HG02763 (cell line): ENCODE results near the gene SRPK3.
"Not testable (repeated sequence)": the region's sequence is repeated elsewhere in the genome, so short reads cannot be mapped to it uniquely, and the experiment has no call there.

Source experiments
- ATAC-seq: cut with Tn5 transposase; IDR thresholded peaks from one replicate; pipeline ENCODE4 v1.9.1; 2021; ENCODE audit warnings: mild to moderate bottlenecking, moderate library complexity; ENCODE audit not compliant: unreplicated experiment

SRPK3 gene, protein sequence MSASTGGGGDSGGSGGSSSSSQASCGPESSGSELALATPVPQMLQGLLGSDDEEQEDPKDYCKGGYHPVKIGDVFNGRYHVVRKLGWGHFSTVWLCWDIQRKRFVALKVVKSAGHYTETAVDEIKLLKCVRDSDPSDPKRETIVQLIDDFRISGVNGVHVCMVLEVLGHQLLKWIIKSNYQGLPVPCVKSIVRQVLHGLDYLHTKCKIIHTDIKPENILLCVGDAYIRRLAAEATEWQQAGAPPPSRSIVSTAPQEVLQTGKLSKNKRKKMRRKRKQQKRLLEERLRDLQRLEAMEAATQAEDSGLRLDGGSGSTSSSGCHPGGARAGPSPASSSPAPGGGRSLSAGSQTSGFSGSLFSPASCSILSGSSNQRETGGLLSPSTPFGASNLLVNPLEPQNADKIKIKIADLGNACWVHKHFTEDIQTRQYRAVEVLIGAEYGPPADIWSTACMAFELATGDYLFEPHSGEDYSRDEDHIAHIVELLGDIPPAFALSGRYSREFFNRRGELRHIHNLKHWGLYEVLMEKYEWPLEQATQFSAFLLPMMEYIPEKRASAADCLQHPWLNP

DNA sequence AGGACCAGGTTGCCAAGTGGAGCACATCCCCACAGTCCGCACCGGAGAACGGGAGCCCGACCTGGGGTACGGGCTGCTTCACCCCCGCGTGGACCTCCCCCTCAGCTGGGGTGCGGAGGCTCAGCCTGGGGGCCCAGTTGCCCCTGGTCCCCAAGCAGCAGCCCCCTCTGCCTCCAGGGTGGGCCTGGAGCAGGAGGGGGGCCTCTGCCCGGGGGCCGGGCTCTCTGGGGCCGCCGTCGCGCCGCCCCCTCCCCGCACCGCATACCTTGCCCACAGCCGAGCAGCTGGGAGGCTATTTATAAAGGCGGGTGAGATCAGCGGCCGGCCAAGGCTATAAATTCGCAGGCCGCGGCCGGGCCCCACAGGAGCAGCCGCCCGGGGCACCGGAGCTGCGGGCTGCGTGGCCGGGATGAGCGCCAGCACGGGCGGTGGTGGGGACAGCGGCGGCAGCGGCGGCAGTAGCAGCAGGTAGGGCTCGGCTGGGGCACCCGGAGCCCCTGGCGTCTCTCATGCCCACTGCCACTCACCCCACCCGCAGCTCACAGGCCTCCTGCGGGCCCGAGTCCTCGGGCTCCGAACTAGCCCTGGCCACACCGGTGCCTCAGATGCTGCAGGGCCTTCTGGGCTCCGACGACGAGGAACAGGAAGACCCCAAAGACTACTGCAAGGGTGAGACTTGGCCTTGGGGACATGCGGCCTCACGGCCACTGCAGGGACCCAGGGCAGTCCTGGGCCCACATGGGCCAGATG, at the start of gene SRPK3:
SRPK3 (plus strand) TSS at position 364 of the 750 bp plus-strand sequence; CDS start at position 410, 46 bp downstream.
- no peak for ATAC-seq

DNA sequence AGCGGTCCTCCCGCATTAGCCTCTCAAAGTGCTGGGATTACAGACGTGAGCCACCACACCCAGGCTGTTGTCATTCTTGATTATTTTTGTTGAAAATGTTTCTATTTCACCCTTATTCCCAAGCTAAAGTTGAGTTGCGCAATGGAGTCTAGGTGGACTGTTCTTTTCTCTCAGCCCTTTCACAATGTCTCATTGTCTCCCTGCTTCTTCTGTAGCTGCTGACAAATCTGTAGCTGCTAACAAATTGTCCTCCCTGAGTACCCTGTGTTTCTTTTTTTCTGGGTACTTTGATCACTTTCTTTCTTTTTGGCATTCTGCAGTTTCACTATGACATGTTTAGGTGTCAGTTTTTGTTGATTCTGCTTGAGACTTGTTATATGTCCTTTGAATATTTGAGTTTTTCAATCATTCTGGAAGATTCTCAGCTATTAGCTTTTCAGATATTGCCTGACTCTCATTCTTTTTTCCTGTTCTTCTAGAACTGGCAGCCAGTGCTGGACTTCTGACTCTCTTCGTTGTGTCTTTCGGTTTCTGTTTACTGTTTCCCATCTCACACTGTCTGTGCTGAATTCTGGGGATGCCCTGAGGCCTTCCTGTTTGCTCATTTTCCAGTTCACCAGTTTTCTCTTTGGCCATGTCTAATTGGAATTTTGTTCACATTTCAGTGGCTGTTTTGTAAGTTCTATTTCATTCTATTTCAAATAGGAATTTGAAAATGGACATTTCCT, 49.6 kb upstream of the SRPK3 start:
- no peak for ATAC-seq

DNA sequence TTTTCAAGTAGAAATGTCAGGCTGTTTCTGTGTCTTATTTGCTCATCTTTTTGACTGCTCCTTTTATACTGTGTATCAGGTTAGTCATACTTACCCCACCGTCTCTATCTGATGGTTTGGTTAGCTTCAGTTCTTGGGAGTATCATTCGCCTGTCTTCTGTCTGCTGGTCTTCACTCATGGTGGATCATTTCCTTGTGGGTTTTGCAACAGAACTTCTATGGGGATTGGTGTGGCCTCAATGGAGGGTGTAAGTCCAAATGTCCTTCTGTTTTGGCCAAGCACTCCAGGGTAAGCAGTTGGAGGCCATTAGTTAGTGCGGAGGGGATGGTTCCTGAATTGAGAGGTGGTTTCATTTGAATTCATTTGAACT, 49.0 kb upstream of the SRPK3 start:
- no peak for ATAC-seq

DNA sequence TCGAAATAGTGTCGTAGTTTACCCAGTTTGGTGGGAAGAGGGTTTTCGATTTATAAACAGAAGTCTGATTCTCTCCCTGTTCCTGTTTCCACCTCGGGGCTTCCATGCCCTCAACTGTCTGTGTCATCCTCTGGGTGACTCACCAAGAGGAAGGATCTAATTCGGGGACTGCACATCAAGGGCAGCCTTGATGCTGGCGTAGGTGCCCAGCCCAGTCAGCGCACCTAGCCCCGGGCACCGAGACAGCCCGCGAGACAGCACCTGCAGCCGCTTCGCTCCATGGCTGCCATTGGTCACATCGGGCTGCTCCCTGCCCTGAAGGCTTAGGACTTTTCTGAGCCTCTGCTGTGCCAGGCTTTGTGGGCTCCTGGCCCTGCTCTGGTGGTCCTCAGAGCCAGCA, 48.4 kb upstream of the SRPK3 start:
- ATAC-seq: no peak

DNA sequence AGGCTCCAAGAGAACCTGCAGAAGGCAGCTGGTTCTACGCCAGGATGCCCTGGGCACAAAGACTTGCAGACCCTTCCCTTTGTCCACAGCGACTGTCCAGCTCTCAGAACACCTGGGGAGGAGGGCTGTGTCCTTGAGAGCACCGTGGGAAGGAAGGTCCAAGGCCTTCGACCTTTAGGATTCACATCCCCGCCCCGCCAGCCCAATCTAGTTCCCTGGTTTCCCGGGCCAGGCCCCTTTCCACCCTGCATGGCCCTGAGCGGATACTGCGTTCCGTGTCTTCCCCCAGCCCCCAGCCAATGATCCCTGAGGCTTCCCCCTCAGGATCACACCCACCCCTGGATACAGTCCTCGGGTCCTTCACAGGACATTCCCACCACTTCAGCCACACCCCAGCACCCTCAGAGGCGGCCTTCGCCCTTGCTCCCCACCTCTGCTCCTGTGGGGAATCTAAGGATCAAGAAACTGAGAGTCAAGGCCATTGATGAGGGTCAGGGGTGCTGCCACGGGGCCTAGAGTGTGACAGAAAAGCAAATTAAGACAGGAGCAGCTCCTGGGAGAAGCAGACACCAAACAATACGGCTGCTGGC, 47.1 kb upstream of the SRPK3 start:
- ATAC-seq: no peak

DNA sequence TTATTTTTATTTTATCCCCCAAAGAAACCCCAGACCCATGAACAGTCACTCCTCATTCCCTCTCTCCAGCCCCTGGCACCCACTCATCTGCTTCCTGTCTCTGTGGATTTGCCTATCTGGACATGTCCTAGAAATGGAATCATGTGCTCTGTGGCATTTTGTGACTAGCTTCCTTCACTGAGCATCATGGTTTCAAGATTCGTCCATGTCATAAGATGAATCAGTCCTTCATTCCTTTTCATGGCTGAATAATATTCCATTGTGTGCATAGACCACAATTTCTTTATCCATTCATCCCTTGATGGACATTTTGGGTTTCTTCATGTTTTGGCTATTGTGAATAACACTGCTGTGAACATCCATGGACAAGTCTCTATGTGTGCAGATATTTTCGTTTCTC, 46.0 kb upstream of the SRPK3 start:
- no peak for ATAC-seq

DNA sequence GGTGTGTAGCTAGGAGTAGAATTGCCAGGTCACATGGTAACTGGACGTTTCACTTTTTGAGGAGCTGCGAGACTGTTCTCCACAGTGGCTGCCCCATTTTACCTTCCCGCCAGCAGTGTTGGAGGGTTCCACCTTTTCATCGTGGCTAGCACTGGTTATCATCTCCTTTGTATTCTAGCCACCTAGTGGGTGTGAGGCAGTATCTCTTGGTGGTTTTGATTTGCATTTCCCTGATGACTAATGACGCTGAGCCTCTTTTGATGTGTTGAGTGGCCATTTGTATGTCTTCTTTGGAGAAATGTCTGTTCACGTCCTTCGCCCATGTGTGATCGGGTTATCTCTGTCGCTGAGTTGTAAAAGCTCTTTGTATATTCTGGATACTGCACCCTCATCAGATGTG, 45.6 kb upstream of the SRPK3 start:
- no peak for ATAC-seq

DNA sequence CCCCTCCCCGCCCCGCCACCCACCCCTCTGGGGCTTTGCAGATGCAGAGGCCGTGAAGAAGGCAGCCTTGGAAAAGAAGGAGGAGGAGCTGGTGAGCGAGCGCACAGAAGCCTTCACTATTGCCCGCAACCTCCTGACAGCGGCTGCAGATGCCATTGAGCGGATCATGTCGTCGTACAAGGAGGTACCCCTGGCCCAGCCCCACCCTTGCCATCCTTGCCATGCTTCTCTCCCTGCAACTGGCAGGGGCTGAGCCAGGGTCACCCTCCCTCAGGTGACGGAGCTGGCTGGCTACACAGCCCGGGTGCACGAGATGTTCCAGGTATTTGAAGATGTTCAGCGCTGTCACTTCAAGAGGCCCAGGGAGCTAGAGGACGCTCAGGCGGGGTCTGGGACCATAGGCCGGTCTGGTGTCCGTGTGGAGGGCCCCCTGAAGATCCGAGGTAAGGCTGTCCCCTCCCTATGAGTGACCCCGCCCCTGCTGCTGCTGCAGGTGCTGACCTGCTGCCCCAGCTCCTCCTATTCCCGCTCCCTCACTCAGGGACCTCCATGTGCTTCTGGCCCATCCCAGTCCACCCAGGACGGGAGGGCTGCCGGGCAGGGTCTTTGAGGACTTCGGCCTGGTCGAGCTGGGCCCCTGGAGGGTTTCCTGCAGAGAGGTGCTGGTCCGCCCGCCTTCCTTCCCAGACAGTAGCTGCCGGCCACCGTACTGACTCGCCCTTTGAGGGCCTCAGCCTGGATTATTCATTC, 44.6 kb upstream of the SRPK3 start:
- no peak for ATAC-seq

DNA sequence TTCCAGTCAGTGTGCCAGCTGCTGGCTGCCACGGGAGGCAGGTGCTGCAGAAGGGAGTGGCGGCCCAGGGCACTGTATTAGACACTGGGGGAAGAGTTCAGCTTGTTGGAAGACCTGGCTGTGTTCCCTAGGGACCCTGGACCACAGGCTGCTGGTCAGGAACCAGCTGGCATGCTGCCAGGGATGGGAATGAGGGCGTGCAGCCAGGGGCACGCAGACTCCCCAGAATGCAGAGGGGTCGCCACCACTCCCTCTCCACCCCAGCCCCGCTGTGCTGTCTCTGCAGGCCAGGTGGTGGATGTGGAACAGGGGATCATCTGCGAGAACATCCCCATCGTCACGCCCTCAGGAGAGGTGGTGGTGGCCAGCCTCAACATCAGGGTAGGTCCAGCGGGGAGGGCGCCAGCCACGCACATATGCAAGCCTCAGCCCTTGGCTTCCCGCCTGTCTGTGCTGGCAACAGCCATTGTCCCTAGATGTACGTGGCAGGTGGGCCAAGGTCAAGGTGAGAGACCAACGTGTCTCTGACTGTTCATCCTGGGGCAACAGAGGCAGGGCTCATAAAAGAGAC, 43.9 kb upstream of the SRPK3 start:
- no peak for ATAC-seq

DNA sequence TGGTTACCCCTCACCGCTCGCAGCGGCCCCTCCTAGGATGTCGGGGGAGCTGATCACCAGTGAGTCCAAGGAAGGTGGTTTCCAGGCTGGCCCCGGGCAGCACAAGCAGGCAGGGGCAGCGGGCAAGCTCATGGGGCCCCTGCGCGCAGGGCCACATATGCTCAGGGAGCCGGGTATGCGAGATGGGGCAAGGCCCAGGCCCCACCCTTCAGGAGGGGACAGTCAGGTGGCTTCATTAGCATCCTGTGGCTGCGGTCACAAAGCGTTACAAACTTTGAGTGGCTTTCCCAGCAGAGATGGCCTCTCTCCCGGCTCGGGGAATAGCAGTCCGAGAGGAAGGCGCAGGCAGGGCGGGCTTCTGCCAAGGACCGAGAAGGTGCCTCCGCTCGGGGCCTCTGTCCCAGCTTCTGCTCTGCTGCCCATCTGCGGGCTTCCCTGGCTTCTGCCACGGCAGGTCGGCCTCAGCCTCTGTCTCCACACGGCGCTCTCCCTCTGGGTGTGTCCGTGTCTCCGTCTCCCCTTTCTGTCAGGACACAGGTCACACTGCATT, 42.7 kb upstream of the SRPK3 start:
- no peak for ATAC-seq

DNA sequence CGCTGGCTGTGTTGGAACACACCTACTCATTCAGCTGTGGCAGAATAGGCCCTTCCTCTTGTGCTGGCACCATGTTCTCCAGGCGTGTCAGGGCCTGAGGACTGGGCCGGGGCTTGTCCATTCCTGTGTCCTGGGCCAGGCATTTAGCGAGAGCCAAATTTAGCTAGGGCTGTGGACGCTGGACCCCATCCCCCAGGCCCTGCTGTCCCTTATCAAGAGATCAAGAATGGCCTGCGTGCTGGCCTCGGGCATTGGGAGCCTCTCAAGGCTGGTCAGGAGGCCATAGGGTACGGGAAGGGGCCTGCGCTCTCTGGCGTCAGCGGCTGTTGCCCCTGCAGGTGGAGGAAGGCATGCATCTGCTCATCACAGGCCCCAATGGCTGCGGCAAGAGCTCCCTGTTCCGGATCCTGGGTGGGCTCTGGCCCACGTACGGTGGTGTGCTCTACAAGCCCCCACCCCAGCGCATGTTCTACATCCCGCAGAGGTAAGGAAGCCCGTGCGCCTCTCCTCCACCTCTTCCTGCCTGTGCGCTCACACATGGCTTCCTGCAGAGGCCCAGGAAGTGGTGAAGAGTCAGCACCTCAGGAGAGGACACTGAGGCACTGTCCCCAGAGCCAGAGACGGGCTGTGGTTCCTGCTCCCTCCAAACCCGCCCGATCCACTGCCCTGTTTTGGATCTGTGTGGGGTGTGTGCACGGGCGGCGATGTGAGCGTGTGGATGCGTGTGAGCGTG, 40.9 kb upstream of the SRPK3 start:
- ATAC-seq: no peak

DNA sequence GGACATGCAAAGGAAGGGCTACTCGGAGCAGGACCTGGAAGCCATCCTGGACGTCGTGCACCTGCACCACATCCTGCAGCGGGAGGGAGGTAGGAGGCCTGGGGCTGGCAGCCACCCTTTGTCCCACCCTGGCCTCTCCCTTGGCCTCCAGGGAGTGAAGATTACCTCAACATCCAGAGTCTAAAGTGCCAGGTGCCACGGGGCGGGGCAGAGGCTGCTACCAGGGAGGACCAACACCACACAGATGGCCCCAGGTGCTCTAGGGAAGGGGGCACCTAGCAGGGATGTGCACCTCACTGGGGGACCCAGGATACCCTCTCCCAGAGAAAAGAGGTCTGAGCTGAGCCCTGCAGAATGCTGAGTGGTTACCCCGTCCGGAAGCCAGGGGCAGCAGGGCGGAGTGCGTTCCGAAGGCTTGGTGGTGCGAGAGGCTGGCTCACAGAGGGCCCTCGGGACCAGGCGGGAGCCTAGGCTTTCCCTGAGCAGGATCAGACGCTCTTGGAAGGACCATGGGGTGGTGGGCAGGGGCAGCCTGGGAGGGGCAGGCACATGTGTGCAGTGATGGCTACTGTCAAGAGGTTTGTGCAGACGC, 40.1 kb upstream of the SRPK3 start:
- ATAC-seq: no peak

DNA sequence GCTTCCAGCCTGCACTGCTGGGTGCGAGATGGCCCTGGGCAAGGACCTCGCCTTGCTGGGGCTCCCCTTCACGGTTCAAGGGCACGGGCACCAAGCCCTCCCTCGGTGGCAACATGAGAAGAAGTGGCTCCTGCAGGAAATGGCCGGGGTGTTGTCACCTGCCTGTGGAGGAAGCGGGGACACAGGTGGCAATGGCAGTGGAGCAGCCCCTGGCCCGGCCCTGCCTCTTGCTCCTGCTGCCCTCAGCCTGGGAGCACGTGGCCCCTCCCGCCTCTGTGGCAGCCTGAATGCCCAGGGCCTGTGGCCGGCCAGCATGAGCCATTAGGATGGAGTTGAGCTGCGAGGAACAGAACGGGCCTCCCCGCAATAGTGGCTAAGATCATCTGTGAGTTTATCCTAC, 39.4 kb upstream of the SRPK3 start:
- no peak for ATAC-seq

DNA sequence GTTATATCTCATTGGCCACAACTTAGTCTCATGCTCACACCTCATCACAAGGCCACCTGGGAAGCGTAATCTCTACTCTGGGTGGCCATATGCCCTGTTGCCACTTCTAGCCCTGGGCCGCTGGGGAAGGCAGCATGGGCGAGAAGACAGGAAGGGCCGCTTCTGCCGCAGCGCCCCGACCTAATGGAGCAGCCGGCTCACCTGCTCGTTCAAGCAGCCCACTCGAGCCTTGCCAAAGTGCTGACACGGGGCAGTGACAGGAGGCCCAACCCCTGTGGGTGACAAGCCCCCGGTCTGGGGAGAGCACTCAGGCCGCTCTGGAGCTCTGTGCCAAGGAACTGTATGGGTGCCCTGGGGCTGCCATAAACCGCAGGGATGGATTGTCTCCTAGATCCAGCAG, 38.7 kb upstream of the SRPK3 start:
- ATAC-seq: not testable (repeated sequence)

DNA sequence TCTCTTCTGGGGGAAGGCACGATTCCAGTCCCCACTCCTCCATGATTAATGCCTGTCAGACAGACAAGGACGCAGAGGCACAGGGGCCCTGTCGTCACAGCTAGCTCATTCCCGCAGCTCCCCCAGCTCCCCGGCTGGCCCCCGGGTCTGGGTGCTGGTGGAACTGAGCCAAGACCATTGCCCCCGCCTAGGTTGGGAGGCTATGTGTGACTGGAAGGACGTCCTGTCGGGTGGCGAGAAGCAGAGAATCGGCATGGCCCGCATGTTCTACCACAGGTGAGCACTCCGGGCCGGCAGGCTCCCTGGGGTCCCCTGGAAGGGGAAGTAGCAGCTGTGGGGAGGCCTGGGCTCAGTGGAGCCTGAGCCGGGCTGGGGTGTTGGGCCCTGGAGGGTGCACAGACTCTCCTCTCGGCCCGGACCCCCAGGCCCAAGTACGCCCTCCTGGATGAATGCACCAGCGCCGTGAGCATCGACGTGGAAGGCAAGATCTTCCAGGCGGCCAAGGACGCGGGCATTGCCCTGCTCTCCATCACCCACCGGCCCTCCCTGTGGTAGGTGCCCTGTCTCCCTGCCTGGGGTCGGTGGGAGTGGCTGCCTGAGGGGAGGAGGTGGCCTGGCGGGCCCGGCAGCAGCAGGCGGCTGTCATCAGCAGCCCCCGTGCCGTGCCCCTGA, 37.9 kb upstream of the SRPK3 start:
- not testable (repeated sequence) for ATAC-seq

DNA sequence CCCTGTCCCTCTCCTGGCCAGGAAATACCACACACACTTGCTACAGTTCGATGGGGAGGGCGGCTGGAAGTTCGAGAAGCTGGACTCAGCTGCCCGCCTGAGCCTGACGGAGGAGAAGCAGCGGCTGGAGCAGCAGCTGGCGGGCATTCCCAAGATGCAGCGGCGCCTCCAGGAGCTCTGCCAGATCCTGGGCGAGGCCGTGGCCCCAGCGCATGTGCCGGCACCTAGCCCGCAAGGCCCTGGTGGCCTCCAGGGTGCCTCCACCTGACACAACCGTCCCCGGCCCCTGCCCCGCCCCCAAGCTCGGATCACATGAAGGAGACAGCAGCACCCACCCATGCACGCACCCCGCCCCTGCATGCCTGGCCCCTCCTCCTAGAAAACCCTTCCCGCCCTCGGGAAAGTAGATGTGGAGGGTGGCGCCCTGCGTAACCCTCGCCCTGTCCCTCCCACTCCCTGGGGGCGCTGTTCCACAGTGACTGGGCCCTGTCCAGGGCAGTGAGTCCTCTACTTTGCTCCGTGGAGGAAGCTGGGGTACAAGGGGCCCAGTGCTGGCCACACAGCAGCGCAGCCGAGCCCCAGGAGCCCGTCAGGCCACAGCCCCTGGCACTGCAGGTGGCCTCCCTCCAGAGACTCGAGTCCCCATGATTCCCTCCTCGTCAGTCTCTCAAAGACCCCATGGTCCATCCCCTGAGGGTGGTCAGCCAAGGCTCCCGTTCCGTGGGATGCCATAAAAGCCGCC, 37.2 kb upstream of the SRPK3 start:
- ATAC-seq: not testable (repeated sequence)
